SK-N-SH treated with all-trans-retinoic acid at 6 μM for 48 hours (cell line): ENCODE results near the gene TRABD.
A peak's percentile ranks its signal among the peaks of the same experiment; 100 is the strongest.

Experiments used
- ATAC-seq: fragments of 200-7000 bp; cut with Tn5 transposase; 3 replicates; pipeline ENCODE4 v1.9.1; 2020; ENCODE audit warnings: mild to moderate bottlenecking, moderate library complexity
- BACH2 ChIP-seq: fragments of 250-450 bp; sonication (Bioruptor Pico); IDR thresholded peaks from 2 replicates; pipeline ENCODE4 v1.9.0; 2021; ENCODE audit warnings: mild to moderate bottlenecking, borderline replicate concordance
- CSDC2 ChIP-seq: fragments of 250-450 bp; sonication (Bioruptor Pico); IDR thresholded peaks from 2 replicates; pipeline ENCODE4 v1.5.0; 2020; ENCODE audit warnings: mild to moderate bottlenecking, moderate library complexity
- ESRRG ChIP-seq: fragments of 250-450 bp; sonication (Bioruptor Pico); IDR thresholded peaks from 2 replicates; pipeline ENCODE4 v1.6.1; 2021; ENCODE audit warnings: mild to moderate bottlenecking
- GLIS3 ChIP-seq: fragments of 250-450 bp; sonication (Bioruptor Pico); IDR thresholded peaks from 2 replicates; pipeline ENCODE4 v1.5.0; 2020; ENCODE audit warnings: mild to moderate bottlenecking, moderate library complexity
- ISL1 ChIP-seq: fragments of 250-450 bp; sonication (Bioruptor Pico); IDR thresholded peaks from 2 replicates; pipeline ENCODE4 v2.1.2; 2022; ENCODE audit warnings: mild to moderate bottlenecking, moderate library complexity
- OSR1 ChIP-seq: fragments of 250-450 bp; sonication (Bioruptor Pico); IDR thresholded peaks from 2 replicates; pipeline ENCODE4 v1.8.0; 2022; ENCODE audit warnings: moderate library complexity, mild to moderate bottlenecking, inconsistent platforms
- PPARA ChIP-seq: fragments of 250-450 bp; sonication (Bioruptor Pico); IDR thresholded peaks from 2 replicates; pipeline ENCODE4 v1.5.0; 2020; ENCODE audit warnings: mild to moderate bottlenecking, borderline replicate concordance
- RARB ChIP-seq: fragments of 250-450 bp; sonication (Bioruptor Pico); IDR thresholded peaks from 2 replicates; pipeline ENCODE4 v1.8.0; 2021; ENCODE audit warnings: mild to moderate bottlenecking, moderate library complexity
- SNAI2 ChIP-seq: fragments of 250-450 bp; sonication (Bioruptor Pico); IDR thresholded peaks from 2 replicates; pipeline ENCODE4 v1.5.0; 2020; ENCODE audit warnings: mild to moderate bottlenecking, moderate library complexity
- TCF4 ChIP-seq: fragments of 250-450 bp; sonication (Bioruptor Pico); IDR thresholded peaks from 2 replicates; pipeline ENCODE4 v1.8.0; 2021; ENCODE audit warnings: mild to moderate bottlenecking, moderate library complexity, borderline replicate concordance
- ZC3H10 ChIP-seq: fragments of 250-450 bp; sonication (Bioruptor Pico); IDR thresholded peaks from 2 replicates; pipeline ENCODE4 v1.5.1; 2021; ENCODE audit warnings: mild to moderate bottlenecking, moderate library complexity
- ZFP3 ChIP-seq: fragments of 250-450 bp; sonication (Bioruptor Pico); IDR thresholded peaks from 2 replicates; pipeline ENCODE4 v1.5.0; 2020; ENCODE audit warnings: mild to moderate bottlenecking, moderate library complexity
- ZFP30 ChIP-seq: fragments of 450-650 bp; formaldehyde crosslinking; IDR thresholded peaks from 2 replicates; pipeline ENCODE4 v1.5.0; 2022; ENCODE audit warnings: mild to moderate bottlenecking, moderate library complexity
- ZNF565 ChIP-seq: fragments of 450-650 bp; formaldehyde crosslinking; conservative IDR thresholded peaks from 2 replicates; pipeline ENCODE4 v1.5.0; 2020; ENCODE audit warnings: low read depth, mild to moderate bottlenecking, moderate library complexity
- ZNF70 ChIP-seq: fragments of 450-650 bp; formaldehyde crosslinking; IDR thresholded peaks from 2 replicates; pipeline ENCODE4 v1.5.0; 2020; ENCODE audit warnings: mild to moderate bottlenecking, moderate library complexity
- ZNF8 ChIP-seq: fragments of 450-650 bp; formaldehyde crosslinking; IDR thresholded peaks from 2 replicates; pipeline ENCODE4 v1.5.0; 2020; ENCODE audit warnings: mild to moderate bottlenecking, moderate library complexity
- TF ChIP-seq, protein P1 (sequence below): fragments of 250-450 bp; sonication (Bioruptor Pico); IDR thresholded peaks from 2 replicates; pipeline ENCODE4 v1.5.1; 2020; ENCODE audit warnings: low read depth, mild to moderate bottlenecking, moderate library complexity
- TF ChIP-seq, protein P2 (sequence below): fragments of 250-450 bp; sonication (Bioruptor Pico); IDR thresholded peaks from 2 replicates; pipeline ENCODE4 v1.8.0; 2020; ENCODE audit warnings: mild to moderate bottlenecking, moderate library complexity, borderline replicate concordance
- TF ChIP-seq, protein P3 (sequence below): fragments of 250-450 bp; sonication (Bioruptor Pico); IDR thresholded peaks from 2 replicates; pipeline ENCODE4 v1.5.0; 2020; ENCODE audit warnings: mild to moderate bottlenecking, moderate library complexity
- TF ChIP-seq, protein P4 (sequence below): fragments of 250-450 bp; sonication (Bioruptor Pico); IDR thresholded peaks from 2 replicates; pipeline ENCODE4 v1.5.1; 2021; ENCODE audit warnings: mild to moderate bottlenecking, moderate library complexity
- TF ChIP-seq, protein P5 (sequence below): fragments of 250-450 bp; sonication (Bioruptor Pico); IDR thresholded peaks from 2 replicates; pipeline ENCODE4 v1.8.0; 2021; ENCODE audit warnings: low read depth, mild to moderate bottlenecking, moderate library complexity, borderline replicate concordance

TRABD gene

DNA sequence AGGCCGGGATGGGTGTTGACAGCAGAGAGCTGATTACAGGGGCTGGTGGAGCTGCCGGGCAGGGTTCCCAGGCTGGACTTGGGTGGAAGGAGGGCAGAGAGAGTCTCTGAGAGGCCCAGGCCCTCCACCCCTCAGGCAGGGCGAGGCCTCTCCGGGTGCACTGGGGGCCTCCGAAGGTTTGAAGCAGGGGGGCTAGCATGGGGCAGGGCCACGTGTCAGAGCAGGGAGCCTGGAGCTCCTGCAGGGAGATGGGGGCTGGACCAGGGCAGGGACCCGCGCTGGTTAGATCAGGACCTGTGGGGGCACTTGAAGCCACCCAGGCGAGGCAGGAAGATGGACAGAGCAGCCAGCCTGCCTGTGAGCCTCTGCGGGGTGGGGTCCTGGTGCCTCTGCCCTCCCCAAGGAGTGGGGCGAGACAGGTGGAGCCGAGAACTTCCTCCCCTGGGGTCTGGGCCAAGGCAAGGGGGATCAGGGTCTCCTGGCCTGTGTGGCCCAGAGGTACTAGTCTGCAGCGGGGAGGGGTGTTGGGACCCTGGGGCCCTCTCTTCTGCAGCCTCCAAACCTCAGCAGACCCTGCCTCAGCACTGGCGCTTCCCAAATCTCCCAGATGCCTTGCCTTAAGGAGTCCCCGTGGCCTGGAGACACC lies 14.3 kb upstream of the TRABD start:
- TF ChIP-seq ESRRG (no peak), GLIS3 (CRISPR knock-in tag) (no peak), TCF4 (CRISPR knock-in tag) (no peak), SNAI2 (CRISPR knock-in tag) (no peak), OSR1 (no peak), ZFP3 (CRISPR knock-in tag) (no peak), PPARA (CRISPR knock-in tag) (no peak), ZC3H10 (CRISPR knock-in tag) (no peak), ZFP30 (no peak), ZNF565 (CRISPR knock-in tag) (no peak), RARB (CRISPR knock-in tag) (no peak), ZNF8 (CRISPR knock-in tag) (no peak), ISL1 (CRISPR knock-in tag) (no peak), ZNF70 (no peak)
- TF ChIP-seq, protein P1, sequence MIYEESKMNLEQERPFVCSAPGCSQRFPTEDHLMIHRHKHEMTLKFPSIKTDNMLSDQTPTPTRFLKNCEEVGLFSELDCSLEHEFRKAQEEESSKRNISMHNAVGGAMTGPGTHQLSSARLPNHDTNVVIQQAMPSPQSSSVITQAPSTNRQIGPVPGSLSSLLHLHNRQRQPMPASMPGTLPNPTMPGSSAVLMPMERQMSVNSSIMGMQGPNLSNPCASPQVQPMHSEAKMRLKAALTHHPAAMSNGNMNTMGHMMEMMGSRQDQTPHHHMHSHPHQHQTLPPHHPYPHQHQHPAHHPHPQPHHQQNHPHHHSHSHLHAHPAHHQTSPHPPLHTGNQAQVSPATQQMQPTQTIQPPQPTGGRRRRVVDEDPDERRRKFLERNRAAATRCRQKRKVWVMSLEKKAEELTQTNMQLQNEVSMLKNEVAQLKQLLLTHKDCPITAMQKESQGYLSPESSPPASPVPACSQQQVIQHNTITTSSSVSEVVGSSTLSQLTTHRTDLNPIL (CRISPR knock-in tag): no peak
- TF ChIP-seq, protein P2, sequence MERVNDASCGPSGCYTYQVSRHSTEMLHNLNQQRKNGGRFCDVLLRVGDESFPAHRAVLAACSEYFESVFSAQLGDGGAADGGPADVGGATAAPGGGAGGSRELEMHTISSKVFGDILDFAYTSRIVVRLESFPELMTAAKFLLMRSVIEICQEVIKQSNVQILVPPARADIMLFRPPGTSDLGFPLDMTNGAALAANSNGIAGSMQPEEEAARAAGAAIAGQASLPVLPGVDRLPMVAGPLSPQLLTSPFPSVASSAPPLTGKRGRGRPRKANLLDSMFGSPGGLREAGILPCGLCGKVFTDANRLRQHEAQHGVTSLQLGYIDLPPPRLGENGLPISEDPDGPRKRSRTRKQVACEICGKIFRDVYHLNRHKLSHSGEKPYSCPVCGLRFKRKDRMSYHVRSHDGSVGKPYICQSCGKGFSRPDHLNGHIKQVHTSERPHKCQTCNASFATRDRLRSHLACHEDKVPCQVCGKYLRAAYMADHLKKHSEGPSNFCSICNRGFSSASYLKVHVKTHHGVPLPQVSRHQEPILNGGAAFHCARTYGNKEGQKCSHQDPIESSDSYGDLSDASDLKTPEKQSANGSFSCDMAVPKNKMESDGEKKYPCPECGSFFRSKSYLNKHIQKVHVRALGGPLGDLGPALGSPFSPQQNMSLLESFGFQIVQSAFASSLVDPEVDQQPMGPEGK (CRISPR knock-in tag): no peak
- TF ChIP-seq, protein P3, sequence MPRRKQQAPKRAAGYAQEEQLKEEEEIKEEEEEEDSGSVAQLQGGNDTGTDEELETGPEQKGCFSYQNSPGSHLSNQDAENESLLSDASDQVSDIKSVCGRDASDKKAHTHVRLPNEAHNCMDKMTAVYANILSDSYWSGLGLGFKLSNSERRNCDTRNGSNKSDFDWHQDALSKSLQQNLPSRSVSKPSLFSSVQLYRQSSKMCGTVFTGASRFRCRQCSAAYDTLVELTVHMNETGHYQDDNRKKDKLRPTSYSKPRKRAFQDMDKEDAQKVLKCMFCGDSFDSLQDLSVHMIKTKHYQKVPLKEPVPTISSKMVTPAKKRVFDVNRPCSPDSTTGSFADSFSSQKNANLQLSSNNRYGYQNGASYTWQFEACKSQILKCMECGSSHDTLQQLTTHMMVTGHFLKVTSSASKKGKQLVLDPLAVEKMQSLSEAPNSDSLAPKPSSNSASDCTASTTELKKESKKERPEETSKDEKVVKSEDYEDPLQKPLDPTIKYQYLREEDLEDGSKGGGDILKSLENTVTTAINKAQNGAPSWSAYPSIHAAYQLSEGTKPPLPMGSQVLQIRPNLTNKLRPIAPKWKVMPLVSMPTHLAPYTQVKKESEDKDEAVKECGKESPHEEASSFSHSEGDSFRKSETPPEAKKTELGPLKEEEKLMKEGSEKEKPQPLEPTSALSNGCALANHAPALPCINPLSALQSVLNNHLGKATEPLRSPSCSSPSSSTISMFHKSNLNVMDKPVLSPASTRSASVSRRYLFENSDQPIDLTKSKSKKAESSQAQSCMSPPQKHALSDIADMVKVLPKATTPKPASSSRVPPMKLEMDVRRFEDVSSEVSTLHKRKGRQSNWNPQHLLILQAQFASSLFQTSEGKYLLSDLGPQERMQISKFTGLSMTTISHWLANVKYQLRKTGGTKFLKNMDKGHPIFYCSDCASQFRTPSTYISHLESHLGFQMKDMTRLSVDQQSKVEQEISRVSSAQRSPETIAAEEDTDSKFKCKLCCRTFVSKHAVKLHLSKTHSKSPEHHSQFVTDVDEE (CRISPR knock-in tag): no peak
- TF ChIP-seq, protein P4, sequence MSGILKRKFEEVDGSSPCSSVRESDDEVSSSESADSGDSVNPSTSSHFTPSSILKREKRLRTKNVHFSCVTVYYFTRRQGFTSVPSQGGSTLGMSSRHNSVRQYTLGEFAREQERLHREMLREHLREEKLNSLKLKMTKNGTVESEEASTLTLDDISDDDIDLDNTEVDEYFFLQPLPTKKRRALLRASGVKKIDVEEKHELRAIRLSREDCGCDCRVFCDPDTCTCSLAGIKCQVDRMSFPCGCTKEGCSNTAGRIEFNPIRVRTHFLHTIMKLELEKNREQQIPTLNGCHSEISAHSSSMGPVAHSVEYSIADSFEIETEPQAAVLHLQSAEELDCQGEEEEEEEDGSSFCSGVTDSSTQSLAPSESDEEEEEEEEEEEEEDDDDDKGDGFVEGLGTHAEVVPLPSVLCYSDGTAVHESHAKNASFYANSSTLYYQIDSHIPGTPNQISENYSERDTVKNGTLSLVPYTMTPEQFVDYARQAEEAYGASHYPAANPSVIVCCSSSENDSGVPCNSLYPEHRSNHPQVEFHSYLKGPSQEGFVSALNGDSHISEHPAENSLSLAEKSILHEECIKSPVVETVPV: no peak
- TF ChIP-seq, protein P5, sequence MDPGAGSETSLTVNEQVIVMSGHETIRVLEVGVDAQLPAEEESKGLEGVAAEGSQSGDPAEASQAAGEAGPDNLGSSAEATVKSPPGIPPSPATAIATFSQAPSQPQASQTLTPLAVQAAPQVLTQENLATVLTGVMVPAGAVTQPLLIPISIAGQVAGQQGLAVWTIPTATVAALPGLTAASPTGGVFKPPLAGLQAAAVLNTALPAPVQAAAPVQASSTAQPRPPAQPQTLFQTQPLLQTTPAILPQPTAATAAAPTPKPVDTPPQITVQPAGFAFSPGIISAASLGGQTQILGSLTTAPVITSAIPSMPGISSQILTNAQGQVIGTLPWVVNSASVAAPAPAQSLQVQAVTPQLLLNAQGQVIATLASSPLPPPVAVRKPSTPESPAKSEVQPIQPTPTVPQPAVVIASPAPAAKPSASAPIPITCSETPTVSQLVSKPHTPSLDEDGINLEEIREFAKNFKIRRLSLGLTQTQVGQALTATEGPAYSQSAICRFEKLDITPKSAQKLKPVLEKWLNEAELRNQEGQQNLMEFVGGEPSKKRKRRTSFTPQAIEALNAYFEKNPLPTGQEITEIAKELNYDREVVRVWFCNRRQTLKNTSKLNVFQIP: no peak

DNA sequence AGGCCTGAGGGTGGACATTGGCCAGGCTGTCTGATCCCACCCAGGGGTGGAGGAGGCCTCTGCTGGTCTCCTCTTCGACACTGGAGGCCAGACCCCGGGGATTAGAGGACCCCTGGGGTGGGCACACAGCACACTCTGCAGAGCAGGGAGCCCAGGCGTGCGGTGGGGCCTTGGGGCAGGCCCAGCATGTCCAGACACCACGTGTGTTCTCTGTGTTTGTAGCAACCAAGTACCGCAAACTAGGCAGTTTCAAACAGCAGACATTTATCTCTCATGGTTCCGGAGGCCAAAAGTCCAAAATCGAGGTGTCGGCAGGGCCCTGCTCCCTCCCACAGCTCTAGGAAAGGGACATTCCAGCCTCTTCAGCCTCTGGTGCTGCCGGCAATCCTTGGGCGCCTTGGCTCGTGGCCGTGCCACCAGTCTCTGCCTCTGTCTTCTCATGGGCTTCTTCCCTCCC lies 13.7 kb upstream of the TRABD start:
- 0 out of 3 replicates have a peak, but pooled peaks have one; percentile 11 for ATAC-seq
- TF ChIP-seq OSR1 (no peak), ZNF8 (CRISPR knock-in tag) (no peak), CSDC2 (CRISPR knock-in tag) (no peak), ZFP3 (CRISPR knock-in tag) (no peak), ISL1 (CRISPR knock-in tag) (no peak)

More for the DNA sequence above, 14.3 kb upstream of the TRABD start:
- ATAC-seq: peak; percentile 10

DNA sequence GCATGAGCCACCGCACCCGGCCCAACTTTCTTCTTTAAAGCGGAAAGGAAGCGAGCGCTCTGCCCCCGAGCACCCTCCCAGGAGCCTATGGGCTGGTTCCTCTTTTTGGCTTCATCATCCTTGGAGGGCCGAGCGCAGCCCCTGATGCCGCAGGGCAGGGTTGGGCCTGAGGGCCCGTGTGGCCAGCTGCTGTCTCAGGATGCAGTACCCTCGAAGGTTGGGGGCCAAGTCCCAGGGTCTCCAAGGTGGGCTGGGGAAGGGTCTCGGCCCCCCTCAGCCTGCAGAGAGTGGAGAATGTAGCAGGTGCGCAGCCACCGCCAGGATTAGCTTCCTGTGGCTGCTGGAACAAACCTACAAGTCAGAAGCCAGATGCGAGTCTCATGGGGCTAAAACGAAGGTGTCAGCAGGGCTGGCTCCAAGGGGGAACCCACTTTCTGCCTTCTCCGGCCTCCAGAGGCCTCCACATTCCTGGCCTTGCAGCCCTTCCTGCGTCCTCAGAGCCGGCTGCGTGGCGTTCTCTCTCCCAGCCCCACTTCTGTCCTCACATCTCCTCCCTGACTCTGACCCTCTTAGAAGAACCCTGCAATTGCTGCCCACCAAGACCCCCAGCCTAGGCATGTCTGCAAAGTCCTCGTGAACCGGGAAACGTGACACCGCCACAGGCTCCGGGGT lies 12.3 kb upstream of the TRABD start:
- TF ChIP-seq BACH2 (no peak), ISL1 (CRISPR knock-in tag) (no peak), TCF4 (CRISPR knock-in tag) (no peak), ZNF70 (no peak), ZNF8 (CRISPR knock-in tag) (no peak), ZFP30 (no peak), ESRRG (no peak)
- TF ChIP-seq, protein P2 (CRISPR knock-in tag): no peak
- ATAC-seq: no peak
